Tibial nerve (tissue), 4 donors: ENCODE results near the gene RXFP3.

Experiments used
- EP300 ChIP-seq, 2 donors: sonication (generic); formaldehyde crosslinking; IDR thresholded peaks; one replicate each; pipeline ENCODE4 v1.6.1; 2017; ENCODE audit warnings: antibody characterized with exemption in 2 of 2, mild to moderate bottlenecking in 1 of 2
- POLR2A ChIP-seq, 2 donors: fragments of 450-650 bp; IDR thresholded peaks; one replicate each; pipeline ENCODE4 v1.6.1; 2017; ENCODE audit warnings: antibody characterized with exemption in 2 of 2, mild to moderate bottlenecking in 2 of 2, moderate library complexity in 2 of 2
- TF ChIP-seq, protein P1 (sequence below), 5 experiments: fragments of 200-600 bp in 3 of 5; fragments of 450-650 bp in 2 of 5; sonication (generic) in 3 of 5; IDR thresholded peaks; one replicate each; pipeline ENCODE4 v1.5.1; 2016 to 2019; ENCODE audit warnings: antibody characterized with exemption in 5 of 5, mild to moderate bottlenecking in 3 of 5, moderate library complexity in 2 of 5

- TF ChIP-seq, protein P1, sequence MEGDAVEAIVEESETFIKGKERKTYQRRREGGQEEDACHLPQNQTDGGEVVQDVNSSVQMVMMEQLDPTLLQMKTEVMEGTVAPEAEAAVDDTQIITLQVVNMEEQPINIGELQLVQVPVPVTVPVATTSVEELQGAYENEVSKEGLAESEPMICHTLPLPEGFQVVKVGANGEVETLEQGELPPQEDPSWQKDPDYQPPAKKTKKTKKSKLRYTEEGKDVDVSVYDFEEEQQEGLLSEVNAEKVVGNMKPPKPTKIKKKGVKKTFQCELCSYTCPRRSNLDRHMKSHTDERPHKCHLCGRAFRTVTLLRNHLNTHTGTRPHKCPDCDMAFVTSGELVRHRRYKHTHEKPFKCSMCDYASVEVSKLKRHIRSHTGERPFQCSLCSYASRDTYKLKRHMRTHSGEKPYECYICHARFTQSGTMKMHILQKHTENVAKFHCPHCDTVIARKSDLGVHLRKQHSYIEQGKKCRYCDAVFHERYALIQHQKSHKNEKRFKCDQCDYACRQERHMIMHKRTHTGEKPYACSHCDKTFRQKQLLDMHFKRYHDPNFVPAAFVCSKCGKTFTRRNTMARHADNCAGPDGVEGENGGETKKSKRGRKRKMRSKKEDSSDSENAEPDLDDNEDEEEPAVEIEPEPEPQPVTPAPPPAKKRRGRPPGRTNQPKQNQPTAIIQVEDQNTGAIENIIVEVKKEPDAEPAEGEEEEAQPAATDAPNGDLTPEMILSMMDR (IDR thresholded peaks at IDR 0.05), result no peak
- no peak for TF ChIP-seq POLR2A (IDR thresholded peaks at IDR 0.05)
- no peak for TF ChIP-seq EP300 (IDR thresholded peaks at IDR 0.05)
These were observed at the start of gene RXFP3 for GRCh38 chr5:33936381-33937016.
